Spinal cord (tissue), 10 donors: ENCODE measurements around the gene KLF9. TPM values are rescaled to one million over a fixed set of nuclear protein-coding genes. Genes with fewer than 3 reads are reported as not detected.

Experiments used
- DNase-seq, 6 donors: peaks; one replicate each; pipeline versions ENCODE4 v3.0.0 to v3.0.0-alpha.2; 2013 to 2015; ENCODE audit warnings: low spot score in 6 of 6, low read depth in 4 of 6
- H3K27ac ChIP-seq: one replicate; pipeline ENCODE4 v1.5.1; 2013; ENCODE audit warnings: low read depth, low read length, control low read depth
- H3K27me3 ChIP-seq: one replicate; pipeline ENCODE4 v1.6.1; 2013; ENCODE audit warnings: low read length; ENCODE audit not compliant: control insufficient read depth, insufficient read depth
- H3K36me3 ChIP-seq: one replicate; pipeline ENCODE4 v1.6.1; 2013; ENCODE audit warnings: low read length; ENCODE audit not compliant: control insufficient read depth, insufficient read depth
- H3K4me1 ChIP-seq: one replicate; pipeline ENCODE4 v1.6.1; 2013; ENCODE audit warnings: low read length; ENCODE audit not compliant: control insufficient read depth, insufficient read depth
- H3K4me3 ChIP-seq: one replicate; pipeline ENCODE4 v1.5.1; 2013; ENCODE audit warnings: low read depth, low read length, control low read depth
- H3K9me3 ChIP-seq: one replicate; pipeline ENCODE4 v1.6.1; 2013; ENCODE audit warnings: low read length; ENCODE audit not compliant: control insufficient read depth, insufficient read depth
- WGBS: methylation state at CpG from one replicate; pipeline ENCODE4 v1.1.5; 2013; ENCODE audit warnings: missing lambda C conversion rate; ENCODE audit not compliant: insufficient coverage; 5-methylcytosine and 5-hydroxymethylcytosine counted together
- polyA plus RNA-seq, 2 donors: library from polyadenylated mRNA; unstranded; fragments of 120-200 nt; gene quantifications; one replicate each; pipeline ENCODE4 v1.2.1, GENCODE V29; 2013; ENCODE audit not compliant: insufficient read length in 2 of 2
- total RNA-seq, 2 donors: library from RNA; depleted of rRNA in 1 of 2; stranded (reverse); fragments of 120-200 nt in 1 of 2; fragments of >200 nt in 1 of 2; gene quantifications; one replicate each; pipeline versions ENCODE4 v1.2.3 to v1.2.4, GENCODE V29; 2013 to 2014
- donor health status: healthy.

The KLF9 gene
- total and polyA plus RNA-seq, 4 donors: 8.5 to 25.3 (median 10.6) TPM

GRCh38 chr9:70448919-70449318 is 34.5 kb upstream of the KLF9 start:
- 83% methylated on average over 1 of the region's 1 CpG for WGBS
- no peaks in the 10 kb centered on the region for H3K36me3 ChIP-seq
- no peaks in the 10 kb centered on the region for H3K4me1 ChIP-seq
- no peaks in the 10 kb centered on the region for H3K27me3 ChIP-seq
- DNase-seq: no peak
- no peaks in the 10 kb centered on the region for H3K9me3 ChIP-seq
- no peak overlapping the region for H3K27ac ChIP-seq
- H3K4me3 ChIP-seq: no peak overlapping the region

- DNase-seq: no peak
- Histone ChIP-seq H3K9me3 (no peaks in the 10 kb centered on the region), H3K27me3 (no peaks in the 10 kb centered on the region), H3K36me3 (no peaks in the 10 kb centered on the region), H3K27ac (no peak overlapping the region), H3K4me3 (no peak overlapping the region), H3K4me1 (no peaks in the 10 kb centered on the region)
- WGBS: no CpG with 5 or more reads among the region's 1 CpG
Observed at GRCh38 chr9:70444904-70445303, 30.4 kb upstream of the KLF9 start.

GRCh38 chr9:70442328-70442848 is 27.9 kb upstream of the KLF9 start:
- WGBS: no CpG with 5 or more reads among the region's 1 CpG
- DNase-seq: no peak
- H3K4me1 ChIP-seq: no peaks in the 10 kb centered on the region

GRCh38 chr9:70441622-70442021 is 27.2 kb upstream of the KLF9 start:
- Histone ChIP-seq H3K9me3 (no peaks in the 10 kb centered on the region), H3K27ac (no peak overlapping the region), H3K4me3 (no peak overlapping the region), H3K4me1 (no peaks in the 10 kb centered on the region), H3K27me3 (no peaks in the 10 kb centered on the region), H3K36me3 (no peaks in the 10 kb centered on the region)
- DNase-seq: no peak

More at GRCh38 chr9:70442328-70442848, 27.9 kb upstream of the KLF9 start:
- Histone ChIP-seq H3K4me3 (no peak overlapping the region), H3K9me3 (no peaks in the 10 kb centered on the region), H3K36me3 (no peaks in the 10 kb centered on the region), H3K27me3 (no peaks in the 10 kb centered on the region), H3K27ac (no peak overlapping the region)

- DNase-seq: no peak
- Histone ChIP-seq H3K27me3 (no peaks in the 10 kb centered on the region), H3K27ac (no peak overlapping the region), H3K4me1 (no peaks in the 10 kb centered on the region), H3K36me3 (no peaks in the 10 kb centered on the region), H3K9me3 (no peaks in the 10 kb centered on the region), H3K4me3 (no peak overlapping the region)
- WGBS: no CpG with 5 or more reads among the region's 5 CpGs
Observed at GRCh38 chr9:70439991-70440706, 25.7 kb upstream of the KLF9 start.

- H3K4me3 ChIP-seq: no peak overlapping the region
- WGBS: 83% methylated on average over 2 of the region's 3 CpGs
- no peak overlapping the region for H3K27ac ChIP-seq
Observed at GRCh38 chr9:70438341-70438928, 24.0 kb upstream of the KLF9 start.

GRCh38 chr9:70435948-70436347 is 21.5 kb upstream of the KLF9 start:
- H3K4me3 ChIP-seq: no peak overlapping the region
- H3K27ac ChIP-seq: no peak overlapping the region
- no peaks in the 10 kb centered on the region for H3K4me1 ChIP-seq
- H3K27me3 ChIP-seq: no peaks in the 10 kb centered on the region
- WGBS: no CpG with 5 or more reads among the region's 1 CpG
- no peaks in the 10 kb centered on the region for H3K36me3 ChIP-seq
- H3K9me3 ChIP-seq: no peaks in the 10 kb centered on the region
- peak in 1 of 6 donors; percentile 20 for DNase-seq

More at GRCh38 chr9:70438341-70438928, 24.0 kb upstream of the KLF9 start:
- H3K27me3 ChIP-seq: no peaks in the 10 kb centered on the region
- DNase-seq: no peak
- H3K36me3 ChIP-seq: no peaks in the 10 kb centered on the region
- no peaks in the 10 kb centered on the region for H3K9me3 ChIP-seq
- H3K4me1 ChIP-seq: no peaks in the 10 kb centered on the region

- H3K4me1 ChIP-seq: no peaks in the 10 kb centered on the region
- H3K4me3 ChIP-seq: no peak overlapping the region
- H3K27me3 ChIP-seq: no peaks in the 10 kb centered on the region
- H3K27ac ChIP-seq: no peak overlapping the region
- H3K9me3 ChIP-seq: no peaks in the 10 kb centered on the region
- no peaks in the 10 kb centered on the region for H3K36me3 ChIP-seq
- no CpG with 5 or more reads among the region's 3 CpGs for WGBS
- DNase-seq: no peak
Observed at GRCh38 chr9:70429899-70430298, 15.4 kb upstream of the KLF9 start.

GRCh38 chr9:70428781-70429180 is 14.3 kb upstream of the KLF9 start:
- no peak overlapping the region for H3K4me3 ChIP-seq
- no peak for DNase-seq
- no CpG with 5 or more reads among the region's 5 CpGs for WGBS
- H3K36me3 ChIP-seq: no peaks in the 10 kb centered on the region
- no peaks in the 10 kb centered on the region for H3K9me3 ChIP-seq
- H3K4me1 ChIP-seq: no peaks in the 10 kb centered on the region
- no peak overlapping the region for H3K27ac ChIP-seq
- H3K27me3 ChIP-seq: no peaks in the 10 kb centered on the region
